Panc1 (cell line): Measurements from ENCODE around the gene HTT-AS. TPM values are rescaled to one million over a fixed set of nuclear protein-coding genes. Genes with fewer than 3 reads are reported as not detected.

Experiments used
- ATAC-seq: fragments of 200-7000 bp; cut with Tn5 transposase; 2 replicates; pipeline ENCODE4 v1.9.1; 2020; ENCODE audit warnings: mild to moderate bottlenecking, moderate library complexity
- BruUV-seq: library from RNA; stranded (reverse); fragments of 400-500 nt; replicated peaks from 2 replicates; lab custom pipeline; 2021; lab: Mats Ljungman, UMichigan
- CTCF ChIA-PET: fragments of 300-600 bp; sonication (Branson Sonifier 250); formaldehyde crosslinking; loops from one replicate; lab custom pipeline; 2022; ENCODE audit warnings: antibody characterized with exemption; lab: Charles Lee
- POLR2A ChIA-PET: fragments of 300-600 bp; sonication (Branson Sonifier 250); formaldehyde crosslinking; loops from one replicate; lab custom pipeline; 2022; ENCODE audit warnings: antibody characterized with exemption; lab: Charles Lee
- DNase-seq: peaks from one replicate; pipeline ENCODE4 v3.0.0-alpha.2; 2010; ENCODE audit warnings: low read depth, low spot score
- H3K27ac ChIP-seq: 2 replicates; pipeline ENCODE4 v1.5.1; 2011; ENCODE audit warnings: mild to moderate bottlenecking, low read length, inconsistent platforms
- H3K27me3 ChIP-seq: fragments of 200-500 bp; sonication (Bioruptor generic); 2 replicates; pipeline ENCODE4 v1.6.0; 2014; ENCODE audit warnings: low read length, inconsistent platforms; ENCODE audit not compliant: control insufficient read depth, insufficient read depth
- H3K36me3 ChIP-seq: fragments of 200-500 bp; sonication (Bioruptor generic); 2 replicates; pipeline ENCODE4 v1.5.1; 2014; ENCODE audit warnings: inconsistent platforms, mild to moderate bottlenecking, low read length, moderate library complexity; ENCODE audit not compliant: control insufficient read depth, insufficient read depth
- H3K4me1 ChIP-seq: 2 replicates; pipeline ENCODE4 v1.5.1; 2011; ENCODE audit warnings: inconsistent platforms, mild to moderate bottlenecking, low read length, moderate library complexity; ENCODE audit not compliant: control insufficient read depth, insufficient read depth
- H3K4me3 ChIP-seq, 2 experiments: 2 replicates each; pipeline ENCODE4 v1.5.1; 2011 to 2012; ENCODE audit warnings: low read depth in 2 of 2, low read length in 2 of 2, mild to moderate bottlenecking in 2 of 2, inconsistent platforms in 1 of 2, moderate library complexity in 1 of 2
- H3K9me3 ChIP-seq: fragments of 200-500 bp; sonication (Bioruptor generic); 2 replicates; pipeline ENCODE4 v1.5.1; 2014; ENCODE audit warnings: low read depth, mild to moderate bottlenecking, inconsistent platforms, low read length, moderate library complexity; ENCODE audit not compliant: control insufficient read depth, insufficient read depth
- POLR2AphosphoS5 ChIP-seq: IDR thresholded peaks from 2 replicates; pipeline ENCODE4 v1.6.1; 2012; ENCODE audit warnings: mild to moderate bottlenecking, low read depth, low read length, moderate library complexity
- REST ChIP-seq, 2 experiments: IDR thresholded peaks; 2 replicates each; pipeline ENCODE4 v1.6.1; 2011 to 2012; ENCODE audit warnings: low read depth in 2 of 2, control low read depth in 1 of 2, low read length in 1 of 2, mild to moderate bottlenecking in 1 of 2, moderate library complexity in 1 of 2; ENCODE audit not compliant: insufficient read depth in 1 of 2
- SIN3A ChIP-seq: IDR thresholded peaks from 2 replicates; pipeline ENCODE4 v1.6.1; 2012; ENCODE audit warnings: low read depth, mild to moderate bottlenecking, low read length, moderate library complexity, borderline replicate concordance; ENCODE audit not compliant: insufficient read depth
- TCF7L2 ChIP-seq: IDR thresholded peaks from 2 replicates; pipeline ENCODE4 v1.6.1; 2011; ENCODE audit warnings: mild to moderate bottlenecking, low read depth, low read length, inconsistent platforms
- in situ Hi-C: cut with HindIII; loops from 2 replicates; pipeline ENCODE4 v1.10.0; 2016; ENCODE audit warnings: low sequenced_read_pairs, low pct_unique_long_range_greater_than_20kb
- intact Hi-C: fragments of 100-400 bp; cut with micrococcal nuclease; formaldehyde crosslinking; loops from one replicate; pipeline ENCODE4 v1.10.0; 2022; ENCODE audit not compliant: unreplicated experiment
- total RNA-seq: library from RNA; stranded (reverse); gene quantifications from one replicate; pipeline ENCODE4 v1.2.1, GENCODE V29; 2021; ENCODE audit not compliant: unreplicated experiment
- TF ChIP-seq, protein P1 (sequence below): fragments of 450-650 bp; IDR thresholded peaks from 2 replicates; pipeline ENCODE4 v1.5.1; 2017; ENCODE audit warnings: mild to moderate bottlenecking

Gene HTT-AS
- total RNA-seq, 1 experiment from 2014 or later = not detected

GRCh38 chr4:3060946-3061345, 13.4 kb downstream of the HTT-AS start:
- in situ Hi-C loops (no loop called here), intact Hi-C loops (no loop called here)
- no peak overlapping the region for H3K4me3 ChIP-seq
- ChIA-PET POLR2A (no interaction called here), CTCF (no interaction called here)
- BruUV-seq = no TSS peak
- no peak for DNase-seq
- H3K9me3 ChIP-seq = no peaks in the 10 kb centered on the region
- no peak overlapping the region for H3K27ac ChIP-seq
- TF ChIP-seq, protein P1, sequence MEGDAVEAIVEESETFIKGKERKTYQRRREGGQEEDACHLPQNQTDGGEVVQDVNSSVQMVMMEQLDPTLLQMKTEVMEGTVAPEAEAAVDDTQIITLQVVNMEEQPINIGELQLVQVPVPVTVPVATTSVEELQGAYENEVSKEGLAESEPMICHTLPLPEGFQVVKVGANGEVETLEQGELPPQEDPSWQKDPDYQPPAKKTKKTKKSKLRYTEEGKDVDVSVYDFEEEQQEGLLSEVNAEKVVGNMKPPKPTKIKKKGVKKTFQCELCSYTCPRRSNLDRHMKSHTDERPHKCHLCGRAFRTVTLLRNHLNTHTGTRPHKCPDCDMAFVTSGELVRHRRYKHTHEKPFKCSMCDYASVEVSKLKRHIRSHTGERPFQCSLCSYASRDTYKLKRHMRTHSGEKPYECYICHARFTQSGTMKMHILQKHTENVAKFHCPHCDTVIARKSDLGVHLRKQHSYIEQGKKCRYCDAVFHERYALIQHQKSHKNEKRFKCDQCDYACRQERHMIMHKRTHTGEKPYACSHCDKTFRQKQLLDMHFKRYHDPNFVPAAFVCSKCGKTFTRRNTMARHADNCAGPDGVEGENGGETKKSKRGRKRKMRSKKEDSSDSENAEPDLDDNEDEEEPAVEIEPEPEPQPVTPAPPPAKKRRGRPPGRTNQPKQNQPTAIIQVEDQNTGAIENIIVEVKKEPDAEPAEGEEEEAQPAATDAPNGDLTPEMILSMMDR = no peak
- TF ChIP-seq SIN3A (no peak), REST (IDR thresholded peaks at IDR 0.05; ENCODE audit: insufficient read depth in 1 of 2, low read depth in 2 of 2, low read length in 1 of 2) (no peak), POLR2AphosphoS5 (no peak), TCF7L2 (no peak)
- H3K36me3 ChIP-seq = no peaks in the 10 kb centered on the region
- ATAC-seq = no peak
- no peaks in the 10 kb centered on the region for H3K4me1 ChIP-seq
- H3K27me3 ChIP-seq = no peaks in the 10 kb centered on the region

- intact Hi-C loops = no loop called here
- in situ Hi-C loops = no loop called here
- ChIA-PET CTCF (interaction anchor here (0.6 kb wide), 1 partner anchor 9 kb away, joined by 4 read pairs; no protein-coding TSS in a partner anchor), POLR2A (no interaction called here)
- H3K9me3 ChIP-seq = no peaks in the 10 kb centered on the region
- BruUV-seq = no TSS peak
- no peaks in the 10 kb centered on the region for H3K4me1 ChIP-seq
- ATAC-seq (no peak), DNase-seq (no peak)
- no peaks in the 10 kb centered on the region for H3K27me3 ChIP-seq
- no peak overlapping the region for H3K27ac ChIP-seq
- TF ChIP-seq REST (IDR thresholded peaks at IDR 0.05; ENCODE audit: insufficient read depth in 1 of 2, low read depth in 2 of 2, low read length in 1 of 2) (no peak), POLR2AphosphoS5 (no peak), TCF7L2 (no peak), SIN3A (no peak)
- TF ChIP-seq, protein P1 = no peak
- no peak overlapping the region for H3K4me3 ChIP-seq
- no peaks in the 10 kb centered on the region for H3K36me3 ChIP-seq
Measured at GRCh38 chr4:3059943-3060342, 14.4 kb downstream of the HTT-AS start.
